Erythroblast (primary cell): Measurements from ENCODE around the gene MRPS14.

Experiments used
- GATA1 ChIP-seq: IDR thresholded peaks from 2 replicates; pipeline ENCODE4 v1.6.1; 2011; ENCODE audit warnings: low read depth, mild to moderate bottlenecking, control low read depth, low read length, moderate library complexity
- POLR2A ChIP-seq: IDR thresholded peaks from 2 replicates; pipeline ENCODE4 v1.6.1; 2011; ENCODE audit warnings: mild to moderate bottlenecking, low read length

DNA sequence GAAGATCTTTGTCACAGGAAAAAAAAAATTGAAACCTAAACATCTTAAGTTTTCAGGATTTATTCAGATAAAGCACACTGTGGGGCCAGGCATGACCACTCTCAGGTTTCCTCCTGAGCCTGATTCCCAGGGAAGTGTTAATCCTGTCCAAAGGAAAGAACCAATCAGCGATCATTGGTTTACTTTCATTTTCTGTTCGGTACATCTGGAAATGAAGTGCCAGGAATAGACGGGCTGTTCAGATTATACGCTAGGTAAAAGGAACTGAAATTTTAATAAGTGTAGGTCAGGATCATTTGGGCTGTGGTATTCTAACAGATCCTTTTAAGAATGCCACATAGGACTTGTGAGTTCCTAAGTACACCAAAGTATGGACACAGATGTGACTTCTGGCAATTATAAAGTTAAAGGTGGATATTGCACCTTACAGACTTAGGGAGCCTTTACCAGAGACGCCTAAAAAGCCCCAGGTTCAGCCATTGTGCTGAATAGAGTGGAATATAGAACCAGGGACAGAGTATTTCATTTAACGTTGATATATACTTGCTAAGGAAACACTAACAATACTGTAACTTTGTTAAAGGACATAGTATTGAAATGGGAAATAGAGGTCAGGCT, 32.7 kb downstream of the MRPS14 start:
- TF ChIP-seq POLR2A: no peak
- no peak for TF ChIP-seq GATA1
